Stomach smooth muscle (tissue), 2 donors: ENCODE measurements around the gene ADCY3.

Source experiments
- H3K27ac ChIP-seq: one replicate; pipeline ENCODE4 v1.7.0; 2013; ENCODE audit warnings: mild to moderate bottlenecking, low read length, inconsistent platforms
- H3K27me3 ChIP-seq, 2 donors: one replicate each; pipeline ENCODE4 v1.7.0; 2013; ENCODE audit warnings: low read length in 2 of 2; ENCODE audit not compliant: insufficient read depth in 2 of 2, control insufficient read depth in 1 of 2
- H3K36me3 ChIP-seq, 2 donors: one replicate each; pipeline ENCODE4 v1.7.0; 2013; ENCODE audit warnings: low read length in 2 of 2; ENCODE audit not compliant: control insufficient read depth in 2 of 2, insufficient read depth in 2 of 2
- H3K4me1 ChIP-seq: one replicate; pipeline ENCODE4 v1.7.0; 2013; ENCODE audit warnings: low read length; ENCODE audit not compliant: control insufficient read depth, insufficient read depth
- H3K4me3 ChIP-seq, 2 donors: one replicate each; pipeline ENCODE4 v1.7.0; 2013; ENCODE audit warnings: low read length in 2 of 2
- H3K9ac ChIP-seq, 2 donors: one replicate each; pipeline ENCODE4 v1.7.0; 2013; ENCODE audit warnings: low read length in 2 of 2, mild to moderate bottlenecking in 1 of 2
- H3K9me3 ChIP-seq, 2 donors: one replicate each; pipeline ENCODE4 v1.7.0; 2013; ENCODE audit warnings: low read length in 2 of 2; ENCODE audit not compliant: control insufficient read depth in 2 of 2
- donor health status: healthy.
- donor health status: Pancreatic carcinoma.

ADCY3 gene

DNA sequence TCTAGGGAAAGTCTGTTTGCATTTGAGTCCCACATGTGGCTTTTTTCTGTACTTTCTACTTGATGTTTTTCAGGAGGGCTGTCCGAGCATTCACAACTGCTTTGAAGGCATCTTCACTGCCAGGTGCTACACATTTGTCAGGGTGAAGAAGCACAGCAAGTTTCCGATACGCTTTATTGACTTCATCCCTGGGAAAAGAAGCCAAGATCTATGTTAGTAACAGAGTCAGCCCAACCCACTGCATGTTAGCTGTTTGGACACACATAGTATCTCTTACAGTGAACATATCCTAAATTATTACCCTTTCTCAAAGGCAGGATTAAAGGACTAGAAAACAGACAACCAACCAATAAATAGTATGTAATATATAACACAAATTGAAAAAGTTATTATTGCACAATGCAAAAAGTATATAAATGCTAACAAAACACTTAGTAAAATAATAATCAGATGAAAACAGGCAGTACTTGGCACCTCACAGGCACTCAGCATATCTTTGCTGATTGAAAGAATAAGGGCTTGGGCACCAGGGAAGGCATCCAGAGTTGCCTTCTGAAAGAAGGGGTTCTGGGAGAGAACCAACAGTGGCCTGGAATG is 27.6 kb upstream of the ADCY3 start:
- Histone ChIP-seq H3K36me3 (peaks cover 33 to 35% of the 10 kb centered on the region in 2 donors), H3K4me1 (no peaks in the 10 kb centered on the region), H3K27me3 (no peaks in the 10 kb centered on the region), H3K27ac (no peak overlapping the region), H3K4me3 (no peak overlapping the region), H3K9ac (peak overlapping the region in 1 of 2 donors; percentile 52), H3K9me3 (no peaks in the 10 kb centered on the region)

DNA sequence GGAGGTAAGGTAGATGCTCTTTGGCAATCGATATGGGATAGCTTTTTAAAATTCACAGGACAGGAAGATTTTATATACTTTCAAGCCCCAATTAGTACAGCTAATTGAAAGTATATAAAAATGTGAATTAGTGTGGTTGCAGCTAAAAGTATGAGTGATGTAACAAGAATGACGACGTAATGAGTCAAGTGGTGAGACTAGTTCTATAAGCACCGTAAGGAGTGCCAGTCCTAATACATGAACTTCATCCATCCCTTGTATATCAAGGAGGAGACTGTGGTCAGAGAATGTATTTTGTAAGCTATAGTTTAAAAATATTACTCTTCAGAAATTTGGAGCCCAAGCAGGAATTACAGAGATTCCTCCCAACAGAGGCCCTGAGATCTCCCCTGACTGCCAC is 25.9 kb upstream of the ADCY3 start:
- H3K36me3 ChIP-seq, result peaks cover 22 to 28% of the 10 kb centered on the region in 2 donors
- H3K9me3 ChIP-seq, result no peaks in the 10 kb centered on the region
- no peaks in the 10 kb centered on the region for H3K27me3 ChIP-seq
- H3K9ac ChIP-seq, result no peak overlapping the region
- H3K4me3 ChIP-seq, result no peak overlapping the region
- no peaks in the 10 kb centered on the region for H3K4me1 ChIP-seq
- no peak overlapping the region for H3K27ac ChIP-seq

DNA sequence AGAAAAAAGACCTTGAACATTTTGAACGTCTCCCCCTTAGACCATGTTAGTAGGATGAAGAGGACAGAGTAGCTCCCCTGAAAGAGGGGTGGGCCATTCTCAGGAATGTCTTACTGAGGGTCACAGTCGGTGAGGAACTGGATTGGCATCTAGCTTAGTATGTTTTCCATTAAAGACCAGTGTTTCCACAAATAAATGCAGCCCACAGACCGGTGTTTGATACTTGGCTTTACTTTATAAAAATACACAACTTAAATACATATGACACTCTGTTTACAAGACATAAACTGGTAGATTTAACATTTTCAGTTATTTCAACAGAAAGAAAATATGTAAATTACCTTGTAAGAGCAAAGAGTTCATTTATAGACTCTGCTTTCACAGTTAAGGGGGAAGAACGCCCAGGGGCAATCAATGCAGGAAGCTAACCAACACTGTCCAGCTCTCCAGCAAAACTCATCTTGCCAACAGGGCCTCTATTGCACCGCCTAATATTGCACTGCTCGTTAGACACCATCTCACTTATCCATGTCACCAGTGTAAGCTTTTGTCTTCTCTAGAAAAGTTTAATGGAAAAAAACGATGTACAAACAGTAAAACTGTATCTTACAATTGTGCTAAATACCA is 23.5 kb upstream of the ADCY3 start:
- Histone ChIP-seq H3K9ac (no peak overlapping the region), H3K4me3 (no peak overlapping the region), H3K27ac (no peak overlapping the region), H3K9me3 (no peaks in the 10 kb centered on the region), H3K27me3 (no peaks in the 10 kb centered on the region), H3K36me3 (peaks cover 21 to 22% of the 10 kb centered on the region in 2 donors), H3K4me1 (no peaks in the 10 kb centered on the region)

DNA sequence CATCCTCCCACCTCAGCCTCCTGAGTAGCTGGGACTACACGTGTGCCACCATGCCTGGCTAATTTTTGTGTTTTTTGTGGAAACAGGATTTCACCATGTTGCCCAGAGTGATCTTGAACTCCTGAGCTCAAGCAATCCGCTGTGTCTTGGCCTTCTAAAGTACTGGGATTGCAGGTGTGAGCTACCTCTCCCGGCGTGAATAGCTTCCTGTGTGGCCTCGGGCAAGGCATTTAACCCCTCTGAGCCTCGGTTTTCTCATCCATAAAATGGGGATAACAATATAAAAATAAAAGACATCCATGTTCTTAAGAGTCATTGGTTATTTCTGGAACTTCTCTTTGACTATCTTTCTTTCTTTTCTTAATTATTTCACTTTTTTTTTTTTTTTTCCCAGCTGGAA is 19.3 kb upstream of the ADCY3 start:
- Histone ChIP-seq H3K36me3 (no peaks in the 10 kb centered on the region), H3K27ac (no peak overlapping the region), H3K9ac (no peak overlapping the region), H3K4me1 (no peaks in the 10 kb centered on the region), H3K27me3 (no peaks in the 10 kb centered on the region), H3K9me3 (no peaks in the 10 kb centered on the region), H3K4me3 (no peak overlapping the region)

DNA sequence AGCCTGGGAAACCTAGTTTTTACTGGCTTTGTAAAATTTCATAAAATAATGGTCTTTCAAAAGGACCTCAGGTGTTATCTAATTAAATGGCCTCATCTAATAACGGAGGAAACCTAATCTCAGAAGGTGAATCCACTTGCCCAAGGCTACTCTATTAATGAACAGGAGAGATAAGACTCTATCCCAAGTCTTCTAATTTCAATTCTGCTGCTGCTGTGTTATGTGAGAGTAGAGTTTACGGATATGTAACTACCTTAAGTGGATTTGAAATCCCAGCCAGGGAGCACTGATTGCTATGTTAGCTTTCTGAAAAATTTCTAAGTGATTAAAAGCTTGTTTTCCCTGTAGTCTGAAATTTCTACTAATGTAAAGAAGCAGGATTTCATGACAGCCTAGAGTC is 17.2 kb upstream of the ADCY3 start:
- Histone ChIP-seq H3K4me3 (no peak overlapping the region), H3K36me3 (no peaks in the 10 kb centered on the region), H3K9me3 (no peaks in the 10 kb centered on the region), H3K9ac (no peak overlapping the region), H3K27ac (no peak overlapping the region), H3K27me3 (no peaks in the 10 kb centered on the region), H3K4me1 (no peaks in the 10 kb centered on the region)

DNA sequence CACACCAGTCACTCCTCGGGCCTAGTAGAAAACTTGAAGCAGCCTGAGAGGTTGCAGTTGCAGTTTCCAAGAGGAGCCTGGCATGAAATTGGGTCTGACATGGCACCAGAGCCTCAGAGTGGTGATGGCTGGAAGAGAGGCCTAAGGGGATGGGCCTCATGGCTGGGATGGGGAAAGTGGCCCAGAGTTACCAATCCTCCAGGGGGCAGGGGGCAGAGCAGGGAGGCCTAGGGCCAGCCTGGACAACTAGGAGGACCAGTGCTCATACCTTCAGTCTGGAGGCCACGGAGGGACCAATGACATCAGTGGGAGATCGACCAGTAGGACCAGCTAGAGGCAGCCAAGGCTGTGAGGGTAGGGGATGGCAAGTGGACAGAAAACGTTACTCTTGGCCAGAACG is 15.1 kb upstream of the ADCY3 start:
- Histone ChIP-seq H3K9me3 (no peaks in the 10 kb centered on the region), H3K4me1 (no peaks in the 10 kb centered on the region), H3K36me3 (no peaks in the 10 kb centered on the region)

DNA sequence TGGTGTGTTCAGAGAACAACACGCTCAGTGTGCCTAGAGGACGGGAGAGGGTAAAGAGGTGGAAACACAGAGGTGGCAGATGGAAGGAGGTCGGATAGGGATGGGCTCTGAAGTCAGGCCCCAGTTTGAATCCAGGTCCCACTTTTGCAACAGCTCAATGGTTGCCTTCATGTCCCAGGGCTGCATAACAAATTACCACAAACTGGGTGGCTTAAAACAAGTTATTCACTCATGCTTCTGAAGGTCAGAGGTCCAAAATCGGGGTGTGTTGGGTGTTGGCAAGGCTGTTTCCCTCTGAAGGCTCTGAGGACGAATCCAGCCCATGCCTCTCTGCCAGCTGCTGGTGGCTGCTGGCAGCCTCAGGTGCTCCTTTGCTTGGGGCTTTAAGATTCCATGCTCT is 12.7 kb upstream of the ADCY3 start:
- Histone ChIP-seq H3K4me1 (no peaks in the 10 kb centered on the region), H3K9me3 (no peaks in the 10 kb centered on the region), H3K9ac (no peak overlapping the region), H3K27me3 (no peaks in the 10 kb centered on the region), H3K36me3 (no peaks in the 10 kb centered on the region), H3K27ac (no peak overlapping the region), H3K4me3 (no peak overlapping the region)

More for the DNA sequence above, 15.1 kb upstream of the ADCY3 start:
- H3K4me3 ChIP-seq, result no peak overlapping the region
- no peak overlapping the region for H3K27ac ChIP-seq
- H3K27me3 ChIP-seq, result no peaks in the 10 kb centered on the region
- H3K9ac ChIP-seq, result no peak overlapping the region

DNA sequence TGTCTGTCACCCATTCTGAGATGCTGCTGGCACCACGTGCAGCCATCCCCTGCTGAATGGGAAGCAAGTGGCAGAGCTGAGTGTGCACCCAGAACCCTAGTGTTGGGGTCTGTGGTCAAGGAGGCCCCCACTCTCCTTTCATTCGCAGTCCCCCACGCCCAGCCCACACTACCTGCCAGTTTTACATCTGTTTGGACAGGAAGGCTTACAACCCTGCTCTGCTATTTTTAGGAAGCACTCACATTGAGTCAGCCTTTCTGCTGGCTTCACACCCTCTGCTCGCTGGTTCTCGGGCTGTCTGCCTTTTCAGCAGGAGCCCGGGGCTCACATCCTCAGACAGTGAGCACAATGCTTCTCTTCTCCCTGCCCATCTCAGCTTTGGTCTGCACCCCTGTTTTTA is 10.7 kb upstream of the ADCY3 start:
- H3K4me1 ChIP-seq, result peaks cover 9% of the 10 kb centered on the region
- H3K36me3 ChIP-seq, result no peaks in the 10 kb centered on the region
- no peaks in the 10 kb centered on the region for H3K27me3 ChIP-seq
- no peak overlapping the region for H3K9ac ChIP-seq
- no peaks in the 10 kb centered on the region for H3K9me3 ChIP-seq
- H3K27ac ChIP-seq, result no peak overlapping the region
- H3K4me3 ChIP-seq, result no peak overlapping the region

DNA sequence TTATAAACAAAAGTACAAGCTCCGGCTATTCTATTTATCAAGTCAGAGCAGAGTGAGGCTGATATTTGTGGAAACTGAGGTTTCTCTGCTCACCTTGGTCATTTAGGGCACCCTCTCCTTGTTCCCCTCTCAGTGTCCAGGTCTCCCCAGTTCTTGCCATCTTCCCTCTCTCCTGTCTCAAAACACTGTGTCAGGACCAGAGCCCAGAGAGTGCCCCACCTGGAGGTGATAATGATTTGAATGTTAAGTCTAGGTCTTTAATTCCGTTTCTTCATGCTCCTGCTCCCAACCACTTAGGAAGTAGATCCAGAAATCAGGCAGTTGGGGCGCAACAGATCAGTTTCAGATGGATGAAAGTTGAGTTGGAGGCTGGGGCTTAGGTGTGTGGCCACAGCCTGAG is 9.2 kb upstream of the ADCY3 start:
- Histone ChIP-seq H3K27ac (no peak overlapping the region), H3K4me3 (no peak overlapping the region), H3K27me3 (peaks cover 0 to 4% of the 10 kb centered on the region in 2 donors), H3K36me3 (no peaks in the 10 kb centered on the region), H3K9me3 (no peaks in the 10 kb centered on the region), H3K9ac (no peak overlapping the region), H3K4me1 (peaks cover 9% of the 10 kb centered on the region)

DNA sequence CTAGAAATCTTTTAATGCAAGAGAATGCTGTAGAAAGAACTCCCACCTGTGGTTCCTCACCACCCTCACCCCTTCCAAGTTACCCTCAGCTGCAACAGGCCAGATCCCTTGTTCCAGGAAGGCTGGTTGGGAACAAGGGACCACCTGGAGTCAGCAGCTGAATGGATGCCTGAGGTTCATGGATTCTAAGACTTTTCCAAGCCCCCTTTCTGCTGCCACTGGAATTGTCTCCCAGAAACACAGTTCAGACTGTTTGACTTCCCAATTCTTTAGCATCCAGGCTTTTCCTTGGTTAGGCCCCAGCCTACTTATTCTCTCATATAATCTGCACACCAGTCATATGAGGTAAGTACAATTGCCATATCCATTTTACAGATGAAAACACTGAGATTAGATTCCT is 8.0 kb upstream of the ADCY3 start:
- Histone ChIP-seq H3K9me3 (no peaks in the 10 kb centered on the region), H3K4me3 (no peak overlapping the region), H3K27me3 (peaks cover 0 to 4% of the 10 kb centered on the region in 2 donors), H3K9ac (no peak overlapping the region), H3K4me1 (peaks cover 9% of the 10 kb centered on the region), H3K36me3 (no peaks in the 10 kb centered on the region), H3K27ac (no peak overlapping the region)

DNA sequence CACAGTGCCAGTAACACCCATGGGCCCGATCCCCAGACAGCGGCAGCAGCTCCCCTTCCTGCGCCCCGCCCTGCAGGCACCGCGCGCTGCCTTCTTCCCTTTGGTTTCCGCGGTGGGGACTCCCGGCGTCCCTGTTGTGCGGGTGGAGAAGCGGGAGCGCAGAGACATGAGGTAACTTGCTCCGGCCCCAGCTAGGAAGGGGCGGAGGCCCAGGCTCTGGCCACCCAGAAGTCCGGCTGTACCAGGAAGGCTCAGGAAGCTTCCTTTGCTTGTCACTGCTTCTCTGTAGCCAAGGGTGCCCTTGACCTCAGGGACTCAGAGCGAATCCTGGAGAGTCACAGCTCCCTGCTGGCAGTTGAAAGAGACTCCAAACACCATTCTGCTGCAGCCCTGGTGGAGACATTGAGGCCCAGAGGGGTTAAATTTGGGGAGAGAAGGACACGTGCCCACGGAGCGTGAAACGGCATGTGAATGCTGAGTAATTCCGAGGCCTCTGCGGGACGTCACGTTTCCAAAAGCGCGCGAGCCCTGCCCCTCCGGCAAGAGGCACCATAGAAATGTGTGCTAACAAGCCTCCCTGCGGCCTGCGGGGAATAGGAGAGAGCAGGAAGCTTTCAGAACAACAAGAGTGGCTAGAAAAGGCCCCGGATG is 6.7 kb upstream of the ADCY3 start:
- Histone ChIP-seq H3K9ac (no peak overlapping the region), H3K4me3 (peak overlapping the region in 1 of 2 donors; percentile 57), H3K27ac (peak overlapping the region; percentile 24), H3K27me3 (peaks cover 0 to 4% of the 10 kb centered on the region in 2 donors), H3K36me3 (no peaks in the 10 kb centered on the region), H3K9me3 (no peaks in the 10 kb centered on the region), H3K4me1 (peaks cover 9% of the 10 kb centered on the region)
